IMR-90 (cell line): ENCODE results near the gene HMCN1. TPM values are rescaled to one million over a fixed set of nuclear protein-coding genes. Genes with fewer than 3 reads are reported as not detected.

Experiments used
- ATAC-seq: fragments of 200-7000 bp; cut with Tn5 transposase; 2 replicates; pipeline ENCODE4 v1.9.1; 2020; ENCODE audit warnings: low read depth, mild to moderate bottlenecking, moderate library complexity
- BruUV-seq: library from RNA; stranded (reverse); fragments of 400-500 nt; replicated peaks from 2 replicates; lab custom pipeline; 2021; lab: Mats Ljungman, UMichigan
- CTCF ChIA-PET: fragments of 300-600 bp; formaldehyde crosslinking; extraction: SDS; loops from one replicate; lab custom pipeline; 2021; ENCODE audit warnings: antibody characterized with exemption; lab: Yijun Ruan, JAX
- POLR2A ChIA-PET: fragments of 300-600 bp; sonication (Branson Sonifier 250); formaldehyde crosslinking; loops from one replicate; lab custom pipeline; 2022; ENCODE audit warnings: antibody characterized with exemption; ENCODE audit not compliant: unreplicated experiment; lab: Charles Lee
- DNase-seq: peaks from one replicate; pipeline ENCODE4 v3.0.0; 2013
- H2AFZ ChIP-seq: replicated peaks from 2 replicates; pipeline ENCODE3; 2013; ENCODE audit warnings: low read length, mild to moderate bottlenecking; ENCODE audit not compliant: poor library complexity
- H2AK5ac ChIP-seq: 2 replicates; pipeline ENCODE4 v1.6.1; 2013; ENCODE audit warnings: low read depth, low read length, inconsistent platforms
- H2AK9ac ChIP-seq: replicated peaks from 2 replicates; pipeline ENCODE3; 2013; ENCODE audit warnings: mild to moderate bottlenecking, low read depth, low read length, moderate library complexity; ENCODE audit not compliant: poor library complexity
- H2BK120ac ChIP-seq: 2 replicates; pipeline ENCODE4 v1.6.1; 2013; ENCODE audit warnings: low read depth, low read length, inconsistent platforms
- H2BK15ac ChIP-seq: 3 replicates; pipeline ENCODE4 v1.6.1; 2013; ENCODE audit warnings: low read depth, low read length, inconsistent platforms
- H2BK20ac ChIP-seq: 2 replicates; pipeline ENCODE4 v1.6.1; 2013; ENCODE audit warnings: low read depth, mild to moderate bottlenecking, inconsistent platforms, low read length, moderate library complexity
- H2BK5ac ChIP-seq: 2 replicates; pipeline ENCODE4 v1.6.1; 2013; ENCODE audit warnings: mild to moderate bottlenecking, low read depth, low read length, inconsistent platforms; ENCODE audit not compliant: poor library complexity, severe bottlenecking
- H3K14ac ChIP-seq: replicated peaks from 2 replicates; pipeline ENCODE4 v1.6.1; 2013; ENCODE audit warnings: low read depth, low read length, inconsistent platforms
- H3K18ac ChIP-seq: 2 replicates; pipeline ENCODE4 v1.6.1; 2013; ENCODE audit warnings: low read depth, low read length, control low read depth
- H3K23ac ChIP-seq: 2 replicates; pipeline ENCODE4 v1.6.1; 2013; ENCODE audit warnings: low read depth, low read length, inconsistent platforms
- H3K27ac ChIP-seq: 2 replicates; pipeline ENCODE4 v1.5.1; 2013; ENCODE audit warnings: mild to moderate bottlenecking, control low read depth, low read length; ENCODE audit not compliant: insufficient read depth
- H3K27me3 ChIP-seq: 2 replicates; pipeline ENCODE4 v1.6.1; 2013; ENCODE audit warnings: low read length; ENCODE audit not compliant: control insufficient read depth, insufficient read depth
- H3K36me3 ChIP-seq: 2 replicates; pipeline ENCODE4 v1.6.1; 2013; ENCODE audit warnings: low read length, mixed read lengths; ENCODE audit not compliant: control insufficient read depth, insufficient read depth
- H3K4ac ChIP-seq: 2 replicates; pipeline ENCODE4 v1.6.1; 2013; ENCODE audit warnings: low read depth, low read length, inconsistent platforms
- H3K4me1 ChIP-seq: 2 replicates; pipeline ENCODE4 v1.6.1; 2013; ENCODE audit warnings: low read length, mixed read lengths; ENCODE audit not compliant: control insufficient read depth, insufficient read depth
- H3K4me2 ChIP-seq: 2 replicates; pipeline ENCODE4 v1.6.1; 2013; ENCODE audit warnings: low read depth, mild to moderate bottlenecking, control low read depth, low read length, moderate library complexity
- H3K4me3 ChIP-seq: 2 replicates; pipeline ENCODE4 v1.5.1; 2013; ENCODE audit warnings: low read depth, mild to moderate bottlenecking, control low read depth, low read length, moderate library complexity; ENCODE audit not compliant: insufficient read depth
- H3K56ac ChIP-seq: 2 replicates; pipeline ENCODE4 v1.6.1; 2013; ENCODE audit warnings: low read length, inconsistent platforms; ENCODE audit not compliant: insufficient read depth; ENCODE audit errors: extremely low read depth
- H3K79me1 ChIP-seq, 2 experiments: 2 replicates each; pipeline ENCODE4 v1.6.1; 2013; ENCODE audit warnings: low read length in 2 of 2, inconsistent platforms in 1 of 2, low read depth in 1 of 2
- H3K9ac ChIP-seq: 2 replicates; pipeline ENCODE4 v1.6.1; 2013; ENCODE audit warnings: low read depth, low read length, control low read depth
- H3K9me1 ChIP-seq: 2 replicates; pipeline ENCODE4 v1.6.1; 2013; ENCODE audit warnings: low read length, inconsistent platforms; ENCODE audit not compliant: insufficient read depth
- H3K9me3 ChIP-seq: 2 replicates; pipeline ENCODE4 v1.6.1; 2013; ENCODE audit warnings: low read length; ENCODE audit not compliant: control insufficient read depth, insufficient read depth
- H4K20me1 ChIP-seq: 2 replicates; pipeline ENCODE4 v1.6.1; 2013; ENCODE audit warnings: low read length, inconsistent platforms; ENCODE audit not compliant: insufficient read depth
- H4K5ac ChIP-seq: 2 replicates; pipeline ENCODE4 v1.6.1; 2013; ENCODE audit warnings: mild to moderate bottlenecking, low read depth, low read length, control low read depth
- H4K8ac ChIP-seq, 2 experiments: 2 replicates each; pipeline ENCODE4 v1.6.1; 2013; ENCODE audit warnings: low read depth in 2 of 2, low read length in 2 of 2, control low read depth in 1 of 2, inconsistent platforms in 1 of 2
- H4K91ac ChIP-seq: 2 replicates; pipeline ENCODE4 v1.6.1; 2013; ENCODE audit warnings: low read depth, low read length, inconsistent platforms; ENCODE audit not compliant: insufficient read depth
- BHLHE40 ChIP-seq: fragments of 150-350 bp; IDR thresholded peaks from 2 replicates; pipeline ENCODE4 v1.6.1; 2016; ENCODE audit warnings: mild to moderate bottlenecking, low read depth, low read length
- CHD1 ChIP-seq: IDR thresholded peaks from 2 replicates; pipeline ENCODE4 v1.6.1; 2012; ENCODE audit warnings: low read depth, low read length, improper control_type of control experiment
- ELK1 ChIP-seq: fragments of 150-350 bp; IDR thresholded peaks from 2 replicates; pipeline ENCODE4 v1.6.1; 2016; ENCODE audit warnings: low read depth, mild to moderate bottlenecking, low read length, moderate library complexity, borderline replicate concordance
- MXI1 ChIP-seq: IDR thresholded peaks from 2 replicates; pipeline ENCODE4 v1.6.1; 2012; ENCODE audit warnings: low read depth, mild to moderate bottlenecking, low read length, moderate library complexity, borderline replicate concordance
- NFE2L2 ChIP-seq: fragments of 150-350 bp; IDR thresholded peaks from 2 replicates; pipeline ENCODE4 v1.6.1; 2016; ENCODE audit warnings: low read depth, mild to moderate bottlenecking, low read length
- POLR2A ChIP-seq: IDR thresholded peaks from 2 replicates; pipeline ENCODE4 v1.6.1; 2012; ENCODE audit warnings: mild to moderate bottlenecking, low read depth, low read length
- RCOR1 ChIP-seq: IDR thresholded peaks from 2 replicates; pipeline ENCODE4 v1.6.1; 2012; ENCODE audit warnings: mild to moderate bottlenecking, low read length, improper control_type of control experiment; ENCODE audit not compliant: insufficient replicate concordance
- WGBS, 2 experiments: methylation state at CpG; one replicate each; pipeline versions ENCODE4 v1.1.5 to v1.1.7; 2013; ENCODE audit warnings: missing lambda C conversion rate in 2 of 2; ENCODE audit not compliant: insufficient read length in 1 of 2; ENCODE audit errors: extremely low coverage in 2 of 2; 5-methylcytosine and 5-hydroxymethylcytosine counted together
- dilution Hi-C: fragments of 300-500 bp; cut with HindIII; formaldehyde crosslinking; loops from one replicate; pipeline ENCODE4 v1.14.3; 2018; ENCODE audit warnings: low sequenced_read_pairs; ENCODE audit not compliant: unreplicated experiment
- in situ Hi-C: fragments of 300-500 bp; cut with MboI; formaldehyde crosslinking; loops from 3 replicates; pipeline ENCODE4 v1.14.3; 2019; ENCODE audit warnings: low sequenced_read_pairs, inconsistent platforms, mixed read lengths
- intact Hi-C: fragments of 100-400 bp; cut with micrococcal nuclease; formaldehyde crosslinking; loops from 2 replicates; pipeline ENCODE4 v1.10.0; 2022
- polyA plus RNA-seq, 3 experiments: library from polyadenylated mRNA; depleted of rRNA; stranded (reverse); fragments of >200 nt; gene quantifications; 2 replicates each; pipeline ENCODE4 v1.2.3, GENCODE V29; 2012; ENCODE audit warnings: low replicate concordance in 1 of 3
- total RNA-seq: library from RNA; depleted of rRNA; stranded (reverse); fragments of >200 nt; gene quantifications from 2 replicates; pipeline ENCODE4 v1.2.3, GENCODE V29; 2012

Gene HMCN1
- total and polyA plus RNA-seq, 2 of the 4 experiments (the other 2 are of a cell fraction), result 6.1 to 11.7 TPM

DNA sequence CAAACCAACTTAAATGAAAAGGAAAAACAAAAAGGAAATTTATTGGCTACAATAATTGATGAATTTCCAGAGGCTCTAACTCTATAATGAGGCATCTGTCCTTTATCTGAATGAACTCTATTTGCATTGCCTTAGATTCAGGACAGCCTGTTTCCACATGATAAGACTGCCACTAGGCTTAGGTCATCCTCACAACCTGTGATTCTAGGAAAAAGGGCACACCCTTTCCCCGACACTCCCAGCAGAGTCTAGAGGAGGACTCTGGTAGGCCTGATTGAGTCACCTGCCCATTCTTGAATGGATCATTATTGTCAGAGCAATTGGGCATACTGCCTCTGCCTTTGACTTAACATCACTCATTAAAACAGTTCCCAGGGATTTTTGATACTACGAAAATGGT is 378.1 kb downstream of the HMCN1 start:
- ATAC-seq (no peak), DNase-seq (no peak)
- Histone ChIP-seq H2BK20ac (no peak overlapping the region), H3K9me3 (no peaks in the 10 kb centered on the region), H4K8ac (no peak overlapping the region), H3K18ac (no peak overlapping the region), H3K4ac (no peak overlapping the region), H3K27ac (no peak overlapping the region), H3K9me1 (no peaks in the 10 kb centered on the region), H4K91ac (no peak overlapping the region), H3K4me2 (no peak overlapping the region), H4K5ac (no peak overlapping the region), H3K27me3 (no peaks in the 10 kb centered on the region), H3K14ac (no peak overlapping the region), H3K36me3 (peaks cover 1% of the 10 kb centered on the region; the same call in 1 of the 2 replicates), H4K20me1 (no peaks in the 10 kb centered on the region), H3K56ac (no peak overlapping the region), H3K4me1 (no peaks in the 10 kb centered on the region), H3K9ac (no peak overlapping the region), H2BK15ac (no peak overlapping the region), H3K23ac (no peak overlapping the region), H2AK9ac (no peak overlapping the region), H2AK5ac (no peak overlapping the region), H2BK5ac (no peak overlapping the region), H2AFZ (no peak overlapping the region), H3K4me3 (no peak overlapping the region), H2BK120ac (no peak overlapping the region), H3K79me1 (no peaks in the 10 kb centered on the region)
- BruUV-seq, result no TSS peak
- ChIA-PET CTCF (no interaction called here), POLR2A (no interaction called here)
- intact Hi-C loops, result no loop called here
- dilution Hi-C loops, result no loop called here
- in situ Hi-C loops, result no loop called here
- TF ChIP-seq RCOR1, result no peak
- no peak for TF ChIP-seq ELK1
- no peak for TF ChIP-seq BHLHE40
- TF ChIP-seq POLR2A, result no peak
- no peak for TF ChIP-seq MXI1
- TF ChIP-seq CHD1, result no peak
- TF ChIP-seq NFE2L2, result no peak
- WGBS, 2 experiments, result no CpG with 5 or more reads among the region's 2 CpGs
